Uterus (tissue), 4 donors: ENCODE results near the gene GMCL2. TPM values are rescaled to one million over a fixed set of nuclear protein-coding genes. Genes with fewer than 3 reads are reported as not detected.

Experiments
- DNase-seq, 2 donors: peaks; one replicate each; pipeline ENCODE4 v3.0.0-alpha.2; 2019 to 2020
- H3K27ac ChIP-seq, 2 donors: fragments of 200-600 bp; sonication (generic); 1 replicate in 1 of 2; 2 replicates in 1 of 2; pipeline ENCODE4 v1.5.1; 2016 to 2018
- H3K27me3 ChIP-seq, 2 donors: fragments of 200-600 bp; sonication (generic); one replicate each; pipeline ENCODE4 v1.5.1; 2018 to 2019; ENCODE audit warnings: control low read depth in 1 of 2
- H3K36me3 ChIP-seq, 2 donors: fragments of 200-600 bp; sonication (generic); one replicate each; pipeline ENCODE4 v1.5.1; 2019; ENCODE audit warnings: control low read depth in 1 of 2
- H3K4me1 ChIP-seq, 2 donors: fragments of 200-600 bp; sonication (generic); one replicate each; pipeline ENCODE4 v1.5.1; 2018 to 2019; ENCODE audit warnings: control low read depth in 1 of 2
- H3K4me3 ChIP-seq, 2 donors: fragments of 200-600 bp; sonication (generic); 1 replicate in 1 of 2; 2 replicates in 1 of 2; pipeline ENCODE4 v1.5.1; 2018 to 2019; ENCODE audit warnings: mild to moderate bottlenecking in 1 of 2
- H3K9me3 ChIP-seq, 2 donors: fragments of 200-600 bp; sonication (generic); one replicate each; pipeline ENCODE4 v1.5.1; 2019; ENCODE audit warnings: control low read depth in 1 of 2
- CTCF ChIP-seq, 4 experiments: fragments of 200-600 bp in 2 of 4; fragments of 450-650 bp in 2 of 4; sonication (generic) in 2 of 4; IDR thresholded peaks; one replicate each; pipeline ENCODE4 v1.5.1; 2016 to 2019; ENCODE audit warnings: antibody characterized with exemption in 4 of 4, mild to moderate bottlenecking in 2 of 4, moderate library complexity in 1 of 4
- POLR2A ChIP-seq, 2 donors: fragments of 450-650 bp; IDR thresholded peaks; one replicate each; pipeline ENCODE4 v1.6.1; 2016; ENCODE audit warnings: antibody characterized with exemption in 2 of 2, mild to moderate bottlenecking in 1 of 2, moderate library complexity in 1 of 2
- intact Hi-C: fragments of 100-400 bp; cut with DNase I; formaldehyde crosslinking; loops from one replicate; pipeline ENCODE4 v1.15.1; 2023; ENCODE audit warnings: low total_unique reads
- total RNA-seq, 4 donors: library from RNA; depleted of rRNA in 3 of 4; stranded (reverse); fragments of >200 nt in 3 of 4; gene quantifications; one replicate each; pipeline versions ENCODE4 v1.1.0 to v1.2.4, GENCODE V29; 2014 to 2023
- donor health status: DM: yes; HTN: yes; CAD: no.

GMCL2 gene
- not detected for total RNA-seq

GRCh38 chr5:178187014-178187413 lies at the start of gene GMCL2:
Gene GMCL2 (minus strand): TSS chr5:178187371. CDS start chr5:178187299, 72 bp downstream.
- Histone ChIP-seq H3K4me3 (no peak within 1 kb of the TSS), H3K27ac (no peak within 1 kb of the TSS), H3K27me3 (no peaks in the 10 kb centered on the region), H3K4me1 (no peaks in the 10 kb centered on the region), H3K9me3 (no peaks in the 10 kb centered on the region), H3K36me3 (no peaks in the 10 kb centered on the region)
- no peak for DNase-seq
- TF ChIP-seq POLR2A (IDR thresholded peaks at IDR 0.05) = no peak
- no peak for TF ChIP-seq CTCF (IDR thresholded peaks at IDR 0.05)
- intact Hi-C loops = no loop called here

GRCh38 chr5:178236679-178237078 lies 49.5 kb upstream of the GMCL2 start:
- intact Hi-C loops = no loop called here
- H3K9me3 ChIP-seq = no peaks in the 10 kb centered on the region
- H3K4me1 ChIP-seq = peaks cover 0 to 1% of the 10 kb centered on the region in 2 donors
- DNase-seq = no peak
- H3K36me3 ChIP-seq = no peaks in the 10 kb centered on the region
- H3K4me3 ChIP-seq = no peak overlapping the region
- TF ChIP-seq CTCF (IDR thresholded peaks at IDR 0.05) (no peak), POLR2A (IDR thresholded peaks at IDR 0.05) (no peak)
- H3K27ac ChIP-seq = no peak overlapping the region
- no peaks in the 10 kb centered on the region for H3K27me3 ChIP-seq

GRCh38 chr5:178236126-178236525 lies 49.0 kb upstream of the GMCL2 start:
- TF ChIP-seq CTCF (IDR thresholded peaks at IDR 0.05) (no peak), POLR2A (IDR thresholded peaks at IDR 0.05) (no peak)
- no peaks in the 10 kb centered on the region for H3K27me3 ChIP-seq
- H3K36me3 ChIP-seq = no peaks in the 10 kb centered on the region
- intact Hi-C loops = no loop called here
- no peaks in the 10 kb centered on the region for H3K9me3 ChIP-seq
- peaks cover 0 to 7% of the 10 kb centered on the region in 2 donors for H3K4me1 ChIP-seq
- no peak overlapping the region for H3K4me3 ChIP-seq
- DNase-seq = no peak
- no peak overlapping the region for H3K27ac ChIP-seq

GRCh38 chr5:178235588-178235974 lies 48.4 kb upstream of the GMCL2 start:
- no peak for DNase-seq
- intact Hi-C loops = no loop called here
- Histone ChIP-seq H3K9me3 (no peaks in the 10 kb centered on the region), H3K4me3 (no peak overlapping the region), H3K27ac (no peak overlapping the region), H3K36me3 (no peaks in the 10 kb centered on the region), H3K4me1 (peaks cover 0 to 12% of the 10 kb centered on the region in 2 donors), H3K27me3 (no peaks in the 10 kb centered on the region)
- TF ChIP-seq POLR2A (IDR thresholded peaks at IDR 0.05) (no peak), CTCF (IDR thresholded peaks at IDR 0.05) (no peak)

GRCh38 chr5:178234750-178235587 lies 47.8 kb upstream of the GMCL2 start:
- peak; percentile 57 to 60 for DNase-seq
- H3K4me1 ChIP-seq = peaks cover 0 to 14% of the 10 kb centered on the region in 2 donors

More at GRCh38 chr5:178234750-178235587, 47.8 kb upstream of the GMCL2 start:
- peak; percentile 31 to 58 (median 48) for TF ChIP-seq CTCF (IDR thresholded peaks at IDR 0.05)
- no peak for TF ChIP-seq POLR2A (IDR thresholded peaks at IDR 0.05)
- H3K27me3 ChIP-seq = no peaks in the 10 kb centered on the region
- H3K4me3 ChIP-seq = no peak overlapping the region
- no peaks in the 10 kb centered on the region for H3K9me3 ChIP-seq
- H3K27ac ChIP-seq = no peak overlapping the region
- H3K36me3 ChIP-seq = no peaks in the 10 kb centered on the region
- intact Hi-C loops = no loop called here
